Suprapubic skin (tissue), 4 donors: Measurements from ENCODE around the gene TMEM35B.

Experiments
- CTCF ChIP-seq, 2 donors: fragments of 200-600 bp in 1 of 2; fragments of 450-650 bp in 1 of 2; sonication (generic) in 1 of 2; IDR thresholded peaks; one replicate each; pipeline ENCODE4 v1.5.1; 2016 to 2019; ENCODE audit warnings: antibody characterized with exemption in 2 of 2, mild to moderate bottlenecking in 1 of 2, moderate library complexity in 1 of 2
- EP300 ChIP-seq: sonication (generic); formaldehyde crosslinking; IDR thresholded peaks from one replicate; pipeline ENCODE4 v1.6.1; 2017; ENCODE audit warnings: antibody characterized with exemption
- POLR2A ChIP-seq, 2 donors: fragments of 450-650 bp; IDR thresholded peaks; one replicate each; pipeline ENCODE4 v1.6.1; 2017; ENCODE audit warnings: antibody characterized with exemption in 2 of 2, mild to moderate bottlenecking in 2 of 2, moderate library complexity in 2 of 2
- POLR2AphosphoS5 ChIP-seq, 3 donors: sonication (generic); formaldehyde crosslinking; IDR thresholded peaks; one replicate each; pipeline ENCODE4 v1.6.1; 2017; ENCODE audit warnings: antibody characterized with exemption in 3 of 3

DNA sequence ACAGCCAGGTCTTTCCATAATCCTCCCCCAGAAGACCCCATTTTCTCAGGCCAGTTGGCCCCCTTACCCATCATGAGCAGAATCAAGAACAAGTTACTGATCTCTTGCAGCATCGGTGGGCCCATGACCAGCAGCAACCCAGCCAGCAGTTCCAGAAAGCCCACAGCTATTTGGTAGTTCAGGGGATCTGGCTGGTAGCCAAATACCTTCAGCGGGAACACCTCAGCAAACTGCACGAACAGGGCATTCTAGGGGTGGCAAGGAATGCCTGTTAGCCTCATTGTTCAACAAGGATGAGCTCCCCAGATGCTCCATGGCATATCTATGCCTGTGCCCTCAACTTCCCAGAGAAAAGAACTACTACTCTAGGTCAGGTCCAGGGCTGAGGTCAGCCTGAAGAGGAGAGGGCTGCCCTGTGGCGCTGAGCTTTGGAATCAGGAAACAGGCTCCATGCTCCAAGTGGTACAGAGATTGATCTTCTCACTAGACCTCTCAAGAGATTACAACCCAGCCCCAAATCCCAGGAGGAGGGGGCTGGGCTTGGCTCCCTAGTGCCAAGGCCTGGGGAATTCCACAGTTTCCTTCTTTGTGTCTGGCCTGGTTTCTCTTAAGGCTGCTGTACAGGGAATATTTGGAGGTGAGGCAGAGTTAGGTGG, 1.3 kb downstream of the TMEM35B start:
- TF ChIP-seq POLR2A (IDR thresholded peaks at IDR 0.05) = no peak
- no peak for TF ChIP-seq CTCF (IDR thresholded peaks at IDR 0.05)
- no peak for TF ChIP-seq EP300
- no peak for TF ChIP-seq POLR2AphosphoS5 (IDR thresholded peaks at IDR 0.05)
